Measurements from ENCODE around the gene SIX2.

- TF ChIP-seq RFX5 (IDR thresholded peaks at IDR 0.05; ENCODE audit: borderline replicate concordance, low read depth, low read length), result no peak
- TF ChIP-seq GTF2F1 (IDR thresholded peaks at IDR 0.05; ENCODE audit: borderline replicate concordance, low read depth, low read length), result no peak
- TF ChIP-seq JUN (IDR thresholded peaks at IDR 0.05; ENCODE audit: low read depth, low read length), result no peak
- no peak for TF ChIP-seq CTCF (IDR thresholded peaks at IDR 0.05; ENCODE audit: control extremely low read depth in 1 of 3, insufficient read depth in 1 of 3, low read depth in 1 of 3, low read length in 3 of 3)
- TF ChIP-seq POLR2A (IDR thresholded peaks at IDR 0.05; ENCODE audit: control extremely low read depth in 1 of 2, low read depth in 2 of 2, low read length in 2 of 2), result no peak
- no peak for TF ChIP-seq TBP (IDR thresholded peaks at IDR 0.05; ENCODE audit: low read depth, low read length)
- TF ChIP-seq EZH2 (IDR thresholded peaks at IDR 0.05; ENCODE audit: low read depth, low read length, severe bottlenecking), result peak; percentile 97
- no peak for TF ChIP-seq POLR2AphosphoS5 (IDR thresholded peaks at IDR 0.05; ENCODE audit: low read depth, low read length)
- no peak for TF ChIP-seq HDAC6 (IDR thresholded peaks at IDR 0.05; ENCODE audit: low read depth, low read length)
- no peak for TF ChIP-seq SAP30 (IDR thresholded peaks at IDR 0.05; ENCODE audit: insufficient read depth, insufficient replicate concordance, low read length)
Measured at GRCh38 chr2:45000921-45001868, 8.1 kb downstream of the SIX2 start.
